Panc1 (cell line): ENCODE data around the gene NIPAL1.

Experiments used
- CTCF ChIP-seq: fragments of 450-650 bp; IDR thresholded peaks from 2 replicates; pipeline ENCODE4 v1.5.1; 2017; ENCODE audit warnings: mild to moderate bottlenecking
- POLR2AphosphoS5 ChIP-seq: IDR thresholded peaks from 2 replicates; pipeline ENCODE4 v1.6.1; 2012; ENCODE audit warnings: mild to moderate bottlenecking, low read depth, low read length, moderate library complexity
- REST ChIP-seq, 2 experiments: IDR thresholded peaks; 2 replicates each; pipeline ENCODE4 v1.6.1; 2011 to 2012; ENCODE audit warnings: low read depth in 2 of 2, control low read depth in 1 of 2, low read length in 1 of 2, mild to moderate bottlenecking in 1 of 2, moderate library complexity in 1 of 2; ENCODE audit not compliant: insufficient read depth in 1 of 2
- SIN3A ChIP-seq: IDR thresholded peaks from 2 replicates; pipeline ENCODE4 v1.6.1; 2012; ENCODE audit warnings: low read depth, mild to moderate bottlenecking, low read length, moderate library complexity, borderline replicate concordance; ENCODE audit not compliant: insufficient read depth

- no peak for TF ChIP-seq POLR2AphosphoS5
- TF ChIP-seq CTCF: no peak
- no peak for TF ChIP-seq REST (IDR thresholded peaks at IDR 0.05; ENCODE audit: insufficient read depth in 1 of 2, low read depth in 2 of 2, low read length in 1 of 2)
- TF ChIP-seq SIN3A: no peak
Measured at GRCh38 chr4:48035952-48036351, 19.4 kb downstream of the NIPAL1 start.
